Left lung (tissue), 10 donors: ENCODE data around the gene LDLRAD2. TPM values are rescaled to one million over a fixed set of nuclear protein-coding genes. Genes with fewer than 3 reads are reported as not detected.

ENCODE experiments used
- ATAC-seq: fragments of 200-7000 bp; cut with Tn5 transposase; one replicate; pipeline ENCODE4 v1.9.1; 2020; ENCODE audit warnings: moderate library complexity
- DNase-seq, 4 donors: peaks; one replicate each; pipeline ENCODE4 v3.0.0-alpha.2; 2013 to 2020
- H3K27ac ChIP-seq, 2 donors: fragments of 200-600 bp; sonication (generic) in 1 of 2; one replicate each; pipeline versions ENCODE4 v1.5.0 to v1.8.0; 2020 to 2021
- H3K27me3 ChIP-seq, 2 donors: fragments of 200-600 bp; sonication (generic) in 1 of 2; one replicate each; pipeline versions ENCODE4 v1.5.0 to v1.8.0; 2020 to 2021
- H3K36me3 ChIP-seq, 2 donors: fragments of 200-600 bp; sonication (generic) in 1 of 2; one replicate each; pipeline versions ENCODE4 v1.5.0 to v1.8.0; 2020 to 2021
- H3K4me1 ChIP-seq, 2 donors: fragments of 200-600 bp; one replicate each; pipeline ENCODE4 v1.8.0; 2021
- H3K4me3 ChIP-seq, 2 donors: fragments of 200-600 bp; sonication (generic) in 1 of 2; one replicate each; pipeline versions ENCODE4 v1.5.0 to v1.8.0; 2020 to 2021; ENCODE audit warnings: mild to moderate bottlenecking in 1 of 2
- H3K9me3 ChIP-seq, 2 donors: fragments of 200-600 bp; sonication (generic) in 1 of 2; one replicate each; pipeline versions ENCODE4 v1.5.0 to v1.8.0; 2020 to 2021
- CTCF ChIP-seq, 2 donors: fragments of 200-600 bp; sonication (generic) in 1 of 2; IDR thresholded peaks; one replicate each; pipeline versions ENCODE4 v1.5.0 to v1.8.0; 2021; ENCODE audit warnings: antibody characterized with exemption in 2 of 2
- intact Hi-C, 2 donors: fragments of 100-400 bp; cut with DNase I; formaldehyde crosslinking; loops; one replicate each; pipeline versions ENCODE4 v1.11.2 to v1.14.2; 2022
- polyA plus RNA-seq, 6 donors: library from polyadenylated mRNA; unstranded; fragments of 120-200 nt; gene quantifications; one replicate each; pipeline ENCODE4 v1.2.1, GENCODE V29; 2013; ENCODE audit not compliant: insufficient read length in 6 of 6
- total RNA-seq, 2 donors: library from RNA; stranded (reverse); fragmentation: NEBNext Ultra II Directional; extraction: Animal tissue kit (Norgen Biotek cat#: 25700); gene quantifications; one replicate each; pipeline ENCODE4 v1.2.1, GENCODE V29; 2021
- donor health status: DM: no; HTN: yes; CAD: no.
- donor health status: DM: no; HTN: no; CAD: no.

The LDLRAD2 gene
- total and polyA plus RNA-seq, 8 donors = 0.10 to 5.9 (median 5.1) TPM

- Histone ChIP-seq H3K9me3 (no peaks in the 10 kb centered on the region), H3K27ac (no peak overlapping the region), H3K27me3 (no peaks in the 10 kb centered on the region), H3K4me1 (peaks cover 0 to 5% of the 10 kb centered on the region in 2 donors), H3K36me3 (peaks cover 0 to 79% of the 10 kb centered on the region in 2 donors), H3K4me3 (no peak overlapping the region)
- DNase-seq (no peak), ATAC-seq (no peak)
- no peak for TF ChIP-seq CTCF (IDR thresholded peaks at IDR 0.05)
- intact Hi-C loops = no loop called here
Observed at GRCh38 chr1:21873761-21874160, 61.7 kb downstream of the LDLRAD2 start.

- ATAC-seq (no peak), DNase-seq (peak in 1 of 4 donors; percentile 50)
- H3K9me3 ChIP-seq = no peaks in the 10 kb centered on the region
- intact Hi-C loops = no loop called here
- no peak overlapping the region for H3K27ac ChIP-seq
- H3K4me3 ChIP-seq = no peak overlapping the region
- H3K4me1 ChIP-seq = peaks cover 0 to 5% of the 10 kb centered on the region in 2 donors
- TF ChIP-seq CTCF (IDR thresholded peaks at IDR 0.05) = no peak
- no peaks in the 10 kb centered on the region for H3K27me3 ChIP-seq
- H3K36me3 ChIP-seq = peaks cover 0 to 85% of the 10 kb centered on the region in 2 donors
Observed at GRCh38 chr1:21874328-21874727, 62.3 kb downstream of the LDLRAD2 start.

Other genes starting within 250 kb of the LDLRAD2 start
- gene RAP1GAP, start 142.9 kb upstream of the LDLRAD2 start, total RNA-seq = 10 to 100 TPM; 20.7 to 44.2 TPM
- 10 to 100 TPM; 22.9 to 59.3 (median 46.1) TPM for gene RAP1GAP, start 142.9 kb upstream of the LDLRAD2 start, polyA plus RNA-seq
- gene USP48, start 29.1 kb upstream of the LDLRAD2 start, total RNA-seq = 10 to 100 TPM; 57.9 to 58.0 TPM
- gene USP48, start 29.1 kb upstream of the LDLRAD2 start, polyA plus RNA-seq = 10 to 100 TPM; 79.9 to 95.6 (median 81.7) TPM
- gene HSPG2, start 125.0 kb downstream of the LDLRAD2 start, total RNA-seq = 100 to 1,000 TPM; 324 to 434 TPM
- gene HSPG2, start 125.0 kb downstream of the LDLRAD2 start, polyA plus RNA-seq = 100 to 1,000 TPM; 150 to 218 (median 175) TPM
- not detected for gene CELA3B, start 164.8 kb downstream of the LDLRAD2 start, total RNA-seq
- gene CELA3B, start 164.8 kb downstream of the LDLRAD2 start, polyA plus RNA-seq = under 1 TPM in 2 of 6 donors, not detected in 4; 0.27 to 0.71 TPM
- not detected for gene CELA3A, start 189.4 kb downstream of the LDLRAD2 start, total RNA-seq
- gene CELA3A, start 189.4 kb downstream of the LDLRAD2 start, polyA plus RNA-seq = not detected
- gene CDC42, start 240.4 kb downstream of the LDLRAD2 start, total RNA-seq = 100 to 1,000 TPM; 277 to 292 TPM
- 100 to 1,000 TPM; 285 to 381 (median 351) TPM for gene CDC42, start 240.4 kb downstream of the LDLRAD2 start, polyA plus RNA-seq